A549 (cell line): Measurements from ENCODE around the gene LZTFL1. TPM values are rescaled to one million over a fixed set of nuclear protein-coding genes. Genes with fewer than 3 reads are reported as not detected.

ENCODE experiments used
- ATAC-seq, 2 experiments: fragments of 200-7000 bp in 1 of 2; fragments of >200 bp in 1 of 2; cut with Nextera tagmentation in 1 of 2; cut with Tn5 transposase in 1 of 2; 3 replicates each; pipeline versions ENCODE4 v1.8.0 to v1.9.1; 2018 to 2020; ENCODE audit warnings: mild to moderate bottlenecking in 1 of 2, moderate library complexity in 1 of 2
- CTCF ChIA-PET: fragments of 300-600 bp; sonication (Branson Sonifier 250); formaldehyde crosslinking; extraction: SDS; loops from one replicate; lab custom pipeline; 2021; ENCODE audit warnings: antibody characterized with exemption, inconsistent platforms; lab: Yijun Ruan, JAX
- POLR2A ChIA-PET: fragments of 350-600 bp; formaldehyde crosslinking; extraction: SDS; loops from one replicate; lab custom pipeline; 2021; ENCODE audit warnings: antibody characterized with exemption, inconsistent platforms; lab: Yijun Ruan, JAX
- DNase-seq, 2 experiments: peaks; one replicate each; pipeline versions ENCODE4 v3.0.0 to v3.0.0-alpha.2; 2011 to 2016; ENCODE audit warnings: low read depth in 1 of 2, low spot score in 1 of 2
- FAIRE-seq: peaks from 2 replicates; lab custom pipeline; 2011; peaks lifted over from hg19 to GRCh38; lab: Jason Lieb, UNC
- H3K27ac ChIP-seq, 2 experiments: fragments of >200 bp; sonication (Bioruptor Twin); formaldehyde crosslinking; 3 replicates each; pipeline ENCODE4 v1.5.1; 2016 to 2017
- H3K4me1 ChIP-seq: fragments of >200 bp; sonication (Bioruptor Twin); formaldehyde crosslinking; 3 replicates; pipeline ENCODE4 v1.6.1; 2016
- H3K4me2 ChIP-seq: fragments of >200 bp; sonication (Bioruptor Twin); formaldehyde crosslinking; 3 replicates; pipeline ENCODE4 v1.6.1; 2016
- H3K4me3 ChIP-seq: fragments of >200 bp; sonication (Bioruptor Twin); formaldehyde crosslinking; 3 replicates; pipeline ENCODE4 v1.5.1; 2016
- H3K9me3 ChIP-seq: fragments of >200 bp; sonication (Bioruptor Twin); formaldehyde crosslinking; 3 replicates; pipeline ENCODE4 v1.6.1; 2016
- ATOH8 ChIP-seq: fragments of 250-450 bp; sonication (Bioruptor Pico); IDR thresholded peaks from 2 replicates; pipeline ENCODE4 v1.5.0; 2020; ENCODE audit warnings: low read depth, mild to moderate bottlenecking, moderate library complexity
- CBX8 ChIP-seq: fragments of 200-600 bp; sonication (generic); IDR thresholded peaks from 2 replicates; pipeline ENCODE4 v1.6.1; 2016
- CHD2 ChIP-seq: fragments of 150-350 bp; IDR thresholded peaks from 2 replicates; pipeline ENCODE4 v1.6.1; 2014; ENCODE audit warnings: low read length; ENCODE audit not compliant: partially characterized antibody
- CHD4 ChIP-seq: fragments of 200-600 bp; sonication (generic); IDR thresholded peaks from 2 replicates; pipeline ENCODE4 v1.6.1; 2016; ENCODE audit warnings: antibody characterized with exemption, mild to moderate bottlenecking, borderline replicate concordance
- ESRRA ChIP-seq: fragments of 150-350 bp; IDR thresholded peaks from 2 replicates; pipeline ENCODE4 v1.6.1; 2014; ENCODE audit warnings: mild to moderate bottlenecking, low read length, borderline replicate concordance
- FOSB ChIP-seq: fragments of 250-450 bp; sonication (Bioruptor Pico); IDR thresholded peaks from 2 replicates; pipeline ENCODE4 v1.5.0; 2020; ENCODE audit warnings: mild to moderate bottlenecking, moderate library complexity
- FOSL2 ChIP-seq, 2 experiments: fragments of 450-650 bp in 1 of 2; fragments of >200 bp in 1 of 2; sonication (Bioruptor Twin) in 1 of 2; formaldehyde crosslinking; IDR thresholded peaks; 2 replicates each; pipeline versions ENCODE4 v1.5.0 to v1.6.1; 2016 to 2020; ENCODE audit warnings: mild to moderate bottlenecking in 1 of 2, moderate library complexity in 1 of 2
- GATA3 ChIP-seq: IDR thresholded peaks from 2 replicates; pipeline ENCODE4 v1.6.1; 2012; ENCODE audit warnings: borderline replicate concordance
- HEYL ChIP-seq: fragments of 250-450 bp; sonication (Bioruptor Pico); IDR thresholded peaks from 2 replicates; pipeline ENCODE4 v1.8.0; 2021; ENCODE audit warnings: mild to moderate bottlenecking, moderate library complexity
- HMGXB4 ChIP-seq: fragments of 250-450 bp; sonication (Bioruptor Pico); IDR thresholded peaks from 2 replicates; pipeline ENCODE4 v1.5.0; 2021; ENCODE audit warnings: mild to moderate bottlenecking, moderate library complexity, borderline replicate concordance
- HOXB13 ChIP-seq: fragments of 250-450 bp; sonication (Bioruptor Pico); IDR thresholded peaks from 2 replicates; pipeline ENCODE4 v1.5.0; 2020; ENCODE audit warnings: low read depth, mild to moderate bottlenecking, moderate library complexity
- JUNB ChIP-seq: fragments of >200 bp; sonication (Bioruptor Twin); formaldehyde crosslinking; IDR thresholded peaks from 2 replicates; pipeline ENCODE4 v1.6.1; 2016
- KDM1A ChIP-seq: fragments of 200-600 bp; sonication (generic); IDR thresholded peaks from 2 replicates; pipeline ENCODE4 v1.6.1; 2016; ENCODE audit warnings: low read depth, mild to moderate bottlenecking
- KDM5A ChIP-seq: fragments of 200-600 bp; sonication (generic); IDR thresholded peaks from 2 replicates; pipeline ENCODE4 v1.6.1; 2016; ENCODE audit warnings: antibody characterized with exemption, mild to moderate bottlenecking
- MAFK ChIP-seq: fragments of 450-650 bp; IDR thresholded peaks from 2 replicates; pipeline ENCODE4 v1.6.1; 2014; ENCODE audit not compliant: partially characterized antibody
- MAZ ChIP-seq: fragments of 150-350 bp; IDR thresholded peaks from 2 replicates; pipeline ENCODE4 v1.6.1; 2014; ENCODE audit warnings: antibody characterized with exemption, low read depth, low read length, borderline replicate concordance
- MYC ChIP-seq: IDR thresholded peaks from 2 replicates; pipeline ENCODE4 v1.6.1; 2012; ENCODE audit warnings: mild to moderate bottlenecking, inconsistent platforms, low read length, improper control_type of control experiment, borderline replicate concordance
- PHF8 ChIP-seq: fragments of 200-600 bp; sonication (generic); IDR thresholded peaks from 2 replicates; pipeline ENCODE4 v1.6.1; 2016; ENCODE audit warnings: low read depth, mild to moderate bottlenecking, antibody characterized with exemption, moderate library complexity, borderline replicate concordance
- RAD21 ChIP-seq, 2 experiments: fragments of >200 bp in 1 of 2; sonication (Bioruptor Twin) in 1 of 2; formaldehyde crosslinking in 1 of 2; IDR thresholded peaks in 1 of 2; conservative IDR thresholded peaks in 1 of 2; 2 replicates in 1 of 2; 3 replicates in 1 of 2; pipeline ENCODE4 v1.6.1; 2012 to 2018; ENCODE audit warnings: inconsistent platforms in 1 of 2
- RFX5 ChIP-seq: fragments of 450-650 bp; IDR thresholded peaks from 2 replicates; pipeline ENCODE4 v1.7.1; 2014; ENCODE audit warnings: antibody characterized with exemption, mild to moderate bottlenecking, moderate library complexity
- RNF2 ChIP-seq: fragments of 200-600 bp; sonication (generic); IDR thresholded peaks from 2 replicates; pipeline ENCODE4 v1.6.1; 2016; ENCODE audit warnings: low read depth, mild to moderate bottlenecking, antibody characterized with exemption, moderate library complexity, borderline replicate concordance
- TFCP2L1 ChIP-seq: fragments of 250-450 bp; sonication (Bioruptor Pico); IDR thresholded peaks from 2 replicates; pipeline ENCODE4 v1.5.0; 2021; ENCODE audit warnings: mild to moderate bottlenecking
- TP53 ChIP-seq: fragments of 250-450 bp; sonication (Bioruptor Pico); IDR thresholded peaks from 2 replicates; pipeline ENCODE4 v1.5.0; 2021; ENCODE audit warnings: mild to moderate bottlenecking, moderate library complexity
- USF2 ChIP-seq: fragments of 450-650 bp; IDR thresholded peaks from 2 replicates; pipeline ENCODE4 v1.6.1; 2014; ENCODE audit warnings: antibody characterized with exemption
- ZFP36 ChIP-seq: fragments of 450-650 bp; IDR thresholded peaks from 2 replicates; pipeline ENCODE4 v1.6.1; 2014; ENCODE audit warnings: borderline replicate concordance; ENCODE audit not compliant: partially characterized antibody
- WGBS: methylation state at CpG from one replicate; pipeline ENCODE4 v1.1.6; 2017; ENCODE audit errors: missing lambda C conversion rate; 5-methylcytosine and 5-hydroxymethylcytosine counted together
- polyA plus RNA-seq, 4 experiments: library from polyadenylated mRNA; depleted of rRNA in 3 of 4; stranded (reverse); fragments of >200 nt; fragmentation: RNase III in 1 of 4; extraction: RNeasy Plus Mini Kit Qiagen cat#74134 plus additional on column Dnase treatment in 1 of 4; gene quantifications; 2 replicates in 3 of 4; 3 replicates in 1 of 4; pipeline ENCODE4 v1.2.3, GENCODE V29; 2011 to 2017

Gene LZTFL1
- polyA plus RNA-seq, 2 of the 4 experiments (the other 2 are of a cell fraction), result 10.8 to 25.0 TPM

GRCh38 chr3:45787551-45787950, 54.4 kb downstream of the LZTFL1 start (continued):
- no peak for TF ChIP-seq HMGXB4
- no peak for TF ChIP-seq RNF2
- no peak for TF ChIP-seq KDM1A
- no peak for TF ChIP-seq ZFP36
- TF ChIP-seq FOSB (CRISPR knock-in tag), result no peak
- TF ChIP-seq MYC, result no peak

GRCh38 chr3:45786801-45787495, 55.0 kb downstream of the LZTFL1 start:
- no peaks in the 10 kb centered on the region for H3K4me1 ChIP-seq
- 0 out of 3 replicates have a peak, but pooled peaks cover 2% of the 10 kb centered on the region for H3K9me3 ChIP-seq
- DNase-seq (no peak), FAIRE-seq (no peak), ATAC-seq (no peak)
- TF ChIP-seq JUNB (no peak), TP53 (no peak), HEYL (CRISPR knock-in tag) (no peak), RNF2 (no peak), CHD4 (no peak), KDM5A (no peak), GATA3 (no peak), TFCP2L1 (CRISPR knock-in tag) (no peak), ESRRA (no peak)
- 9% methylated on average over 4 of the region's 4 CpGs for WGBS
- POLR2A ChIA-PET, result no interaction called here
- CTCF ChIA-PET, result no interaction called here
- H3K4me2 ChIP-seq, result no peak overlapping the region
- no peak overlapping the region for H3K4me3 ChIP-seq
- no peak overlapping the region for H3K27ac ChIP-seq

GRCh38 chr3:45785605-45786150, 56.2 kb downstream of the LZTFL1 start:
- Histone ChIP-seq H3K4me1 (no peaks in the 10 kb centered on the region), H3K9me3 (0 out of 3 replicates have a peak, but pooled peaks cover 2% of the 10 kb centered on the region)
- ChIA-PET POLR2A (no interaction called here), CTCF (no interaction called here)
- no peak for DNase-seq
- TF ChIP-seq CBX8, result no peak
- no peak for TF ChIP-seq CHD2
- TF ChIP-seq RFX5, result no peak
- no peak for TF ChIP-seq HOXB13 (CRISPR knock-in tag)
- no peak for TF ChIP-seq PHF8
- TF ChIP-seq USF2, result no peak
- TF ChIP-seq, all 56 proteins: peak for 0
- H3K4me3 ChIP-seq, result no peak overlapping the region
- no peak for FAIRE-seq
- ATAC-seq, result no peak
- H3K4me2 ChIP-seq, result no peak overlapping the region
- whole genome bisulfite sequencing, result 13% methylated on average over 3 of the region's 3 CpGs
- no peak overlapping the region for H3K27ac ChIP-seq

GRCh38 chr3:45783667-45784066, 58.3 kb downstream of the LZTFL1 start:
- no peak overlapping the region for H3K4me2 ChIP-seq
- POLR2A ChIA-PET, result no interaction called here
- TF ChIP-seq MYC, result no peak
- TF ChIP-seq CHD2, result no peak
- no peak for TF ChIP-seq HEYL (CRISPR knock-in tag)
- no peak for TF ChIP-seq MAFK
- no peak for TF ChIP-seq RAD21 (conservative IDR thresholded peaks at IDR 0.05 in 1 of 2, IDR thresholded peaks at IDR 0.05 in 1 of 2)
- no peak for TF ChIP-seq CBX8
- no peak for TF ChIP-seq JUNB
- no peak for TF ChIP-seq HMGXB4
- no peak for TF ChIP-seq KDM1A
- no peak for TF ChIP-seq FOSL2 (IDR thresholded peaks at IDR 0.05)
- no peak for TF ChIP-seq FOSL2 (CRISPR knock-in tag; IDR thresholded peaks at IDR 0.05)
- no peak for TF ChIP-seq ATOH8 (CRISPR knock-in tag)
- TF ChIP-seq RNF2, result no peak
- no peak for TF ChIP-seq MAZ
- TF ChIP-seq CHD4, result no peak

More at GRCh38 chr3:45783667-45784066, 58.3 kb downstream of the LZTFL1 start:
- ATAC-seq (no peak), FAIRE-seq (no peak), DNase-seq (no peak)
- CTCF ChIA-PET, result no interaction called here
- no peak overlapping the region for H3K4me3 ChIP-seq
- 38% methylated on average over 3 of the region's 3 CpGs for WGBS
- no peaks in the 10 kb centered on the region for H3K9me3 ChIP-seq
- no peak overlapping the region for H3K27ac ChIP-seq
- no peaks in the 10 kb centered on the region for H3K4me1 ChIP-seq
